Upper lobe of left lung (tissue), 4 donors: ENCODE results near the gene FBN2.

Source experiments
- CTCF ChIP-seq, 6 experiments: fragments of 450-650 bp in 4 of 6; fragments of 200-600 bp in 2 of 6; sonication (generic) in 2 of 6; IDR thresholded peaks; one replicate each; pipeline ENCODE4 v1.5.1; 2016 to 2019; ENCODE audit warnings: antibody characterized with exemption in 6 of 6
- EP300 ChIP-seq, 4 donors: sonication (generic); formaldehyde crosslinking; IDR thresholded peaks; one replicate each; pipeline ENCODE4 v1.5.1; 2017; ENCODE audit warnings: antibody characterized with exemption in 4 of 4, control low read depth in 2 of 4
- POLR2A ChIP-seq, 4 donors: fragments of 450-650 bp; IDR thresholded peaks; one replicate each; pipeline ENCODE4 v1.5.1; 2016 to 2017; ENCODE audit warnings: antibody characterized with exemption in 4 of 4, mild to moderate bottlenecking in 2 of 4

DNA sequence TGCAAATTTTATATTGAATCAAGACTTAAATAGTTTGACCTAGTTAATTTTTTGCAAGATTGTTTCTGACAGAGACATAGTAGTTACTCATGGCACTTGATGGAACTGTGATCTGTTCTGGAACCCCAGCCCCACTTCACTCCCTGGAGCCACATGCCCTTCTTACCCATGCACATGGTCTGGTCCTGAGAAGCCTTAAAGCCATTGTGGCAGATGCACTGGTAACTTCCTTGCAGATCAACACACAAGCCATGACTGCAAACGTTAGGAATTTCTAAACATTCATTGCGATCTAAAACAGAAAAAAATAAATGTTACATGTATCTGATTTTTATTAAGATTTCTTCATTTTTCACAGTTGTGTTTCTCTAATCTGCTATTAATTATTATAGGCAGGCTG, 233.3 kb downstream of the FBN2 start:
- TF ChIP-seq CTCF (IDR thresholded peaks at IDR 0.05) (no peak), EP300 (IDR thresholded peaks at IDR 0.05) (no peak), POLR2A (IDR thresholded peaks at IDR 0.05) (no peak)
